T-helper 17 cell (primary cell): ENCODE measurements around the gene WWC1. TPM values are rescaled to one million over a fixed set of nuclear protein-coding genes. Genes with fewer than 3 reads are reported as not detected.

Experiments used
- ATAC-seq: fragments of 150-1000 bp; cut with Tn5 transposase; 2 replicates; pipeline ENCODE4 v1.10.0; 2021; ENCODE audit warnings: mild to moderate bottlenecking, moderate library complexity
- DNase-seq, 3 donors: peaks; one replicate each; pipeline versions ENCODE4 v3.0.0 to v3.0.0-alpha.2; 2020 to 2021
- H3K9me3 ChIP-seq: one replicate; pipeline ENCODE4 v1.7.0; 2013; ENCODE audit warnings: low read length, mild to moderate bottlenecking; ENCODE audit not compliant: control insufficient read depth, poor library complexity, severe bottlenecking
- H3K27ac Mint-ChIP-seq: one replicate; pipeline ENCODE4 v1.8.0; 2022; ENCODE audit warnings: mild to moderate bottlenecking, moderate library complexity, mixed read lengths
- H3K27me3 Mint-ChIP-seq: one replicate; pipeline ENCODE4 v1.8.0; 2022; ENCODE audit warnings: mixed read lengths
- H3K36me3 Mint-ChIP-seq: one replicate; pipeline ENCODE4 v1.8.0; 2022; ENCODE audit warnings: low read depth, mixed read lengths
- H3K4me1 Mint-ChIP-seq: one replicate; pipeline ENCODE4 v1.8.0; 2022; ENCODE audit warnings: mild to moderate bottlenecking, mixed read lengths
- H3K4me3 Mint-ChIP-seq: one replicate; pipeline ENCODE4 v1.8.0; 2022; ENCODE audit warnings: mild to moderate bottlenecking, moderate library complexity, mixed read lengths
- total RNA-seq, 4 donors: library from RNA in 2 of 4; stranded (reverse) in 2 of 4; gene quantifications; one replicate each; pipeline ENCODE4 v1.2.3 and lab custom pipeline; 2022 to 2026

WWC1 gene
- total RNA-seq, 2 donors from 2014 or later: 5.4 TPM

- no peak overlapping the region for H3K27ac Mint-ChIP-seq
- no peak overlapping the region for H3K4me3 Mint-ChIP-seq
- ATAC-seq: no peak
- no peak for DNase-seq
- no peaks in the 10 kb centered on the region for H3K27me3 Mint-ChIP-seq
- H3K36me3 Mint-ChIP-seq: no peaks in the 10 kb centered on the region
- H3K4me1 Mint-ChIP-seq: peaks cover 16% of the 10 kb centered on the region
- no peaks in the 10 kb centered on the region for H3K9me3 ChIP-seq
These were observed 83.1 kb downstream of the WWC1 start for GRCh38 chr5:168374532-168374931.

- DNase-seq (no peak), ATAC-seq (no peak)
- no peaks in the 10 kb centered on the region for H3K9me3 ChIP-seq
- no peak overlapping the region for H3K4me3 Mint-ChIP-seq
- no peaks in the 10 kb centered on the region for H3K36me3 Mint-ChIP-seq
- H3K27ac Mint-ChIP-seq: no peak overlapping the region
- no peaks in the 10 kb centered on the region for H3K27me3 Mint-ChIP-seq
- H3K4me1 Mint-ChIP-seq: peaks cover 16% of the 10 kb centered on the region
These were observed 83.8 kb downstream of the WWC1 start for GRCh38 chr5:168375214-168375613.

GRCh38 chr5:168377525-168377924, 86.1 kb downstream of the WWC1 start:
- no peaks in the 10 kb centered on the region for H3K27me3 Mint-ChIP-seq
- peak overlapping the region; percentile 8 for H3K27ac Mint-ChIP-seq

GRCh38 chr5:168378741-168379140, 87.3 kb downstream of the WWC1 start:
- Mint-ChIP-seq H3K36me3 (no peaks in the 10 kb centered on the region), H3K27ac (peak overlapping the region; percentile 3), H3K4me3 (no peak overlapping the region), H3K4me1 (peaks cover 24% of the 10 kb centered on the region), H3K27me3 (no peaks in the 10 kb centered on the region)
- no peaks in the 10 kb centered on the region for H3K9me3 ChIP-seq
- ATAC-seq: no peak
- no peak for DNase-seq

More at GRCh38 chr5:168377525-168377924, 86.1 kb downstream of the WWC1 start:
- peak overlapping the region; percentile 3 for H3K4me3 Mint-ChIP-seq
- H3K36me3 Mint-ChIP-seq: no peaks in the 10 kb centered on the region
- no peaks in the 10 kb centered on the region for H3K9me3 ChIP-seq
- no peak for DNase-seq
- H3K4me1 Mint-ChIP-seq: peaks cover 18% of the 10 kb centered on the region
- ATAC-seq: peak; percentile 73

GRCh38 chr5:168382421-168382820, 91.0 kb downstream of the WWC1 start:
- ATAC-seq (no peak), DNase-seq (no peak)
- H3K9me3 ChIP-seq: no peaks in the 10 kb centered on the region
- H3K4me1 Mint-ChIP-seq: peaks cover 15% of the 10 kb centered on the region
- no peaks in the 10 kb centered on the region for H3K27me3 Mint-ChIP-seq
- H3K36me3 Mint-ChIP-seq: peaks cover 2% of the 10 kb centered on the region
- H3K4me3 Mint-ChIP-seq: no peak overlapping the region
- peak overlapping the region; percentile 88 for H3K27ac Mint-ChIP-seq

GRCh38 chr5:168390491-168390890, 99.0 kb downstream of the WWC1 start:
- no peaks in the 10 kb centered on the region for H3K4me1 Mint-ChIP-seq
- peaks cover 2% of the 10 kb centered on the region for H3K9me3 ChIP-seq
- peaks cover 8% of the 10 kb centered on the region for H3K36me3 Mint-ChIP-seq
- no peak for ATAC-seq
- H3K27ac Mint-ChIP-seq: no peak overlapping the region
- no peak for DNase-seq
- H3K27me3 Mint-ChIP-seq: no peaks in the 10 kb centered on the region
- H3K4me3 Mint-ChIP-seq: no peak overlapping the region

- H3K27me3 Mint-ChIP-seq: no peaks in the 10 kb centered on the region
These were observed 102.3 kb downstream of the WWC1 start for GRCh38 chr5:168393773-168394172.

GRCh38 chr5:168400429-168401220, 109.2 kb downstream of the WWC1 start:
- Mint-ChIP-seq H3K36me3 (no peaks in the 10 kb centered on the region), H3K4me3 (no peak overlapping the region), H3K27me3 (no peaks in the 10 kb centered on the region), H3K27ac (no peak overlapping the region), H3K4me1 (no peaks in the 10 kb centered on the region)
- ATAC-seq (no peak), DNase-seq (no peak)
- H3K9me3 ChIP-seq: no peaks in the 10 kb centered on the region

More at GRCh38 chr5:168393773-168394172, 102.3 kb downstream of the WWC1 start:
- no peak overlapping the region for H3K27ac Mint-ChIP-seq
- H3K4me3 Mint-ChIP-seq: no peak overlapping the region
- DNase-seq (no peak), ATAC-seq (no peak)
- H3K36me3 Mint-ChIP-seq: peaks cover 8% of the 10 kb centered on the region
- H3K9me3 ChIP-seq: peaks cover 2% of the 10 kb centered on the region
- no peaks in the 10 kb centered on the region for H3K4me1 Mint-ChIP-seq

- no peak overlapping the region for H3K4me3 Mint-ChIP-seq
- H3K27ac Mint-ChIP-seq: no peak overlapping the region
- no peaks in the 10 kb centered on the region for H3K27me3 Mint-ChIP-seq
- ATAC-seq (no peak), DNase-seq (no peak)
- no peaks in the 10 kb centered on the region for H3K4me1 Mint-ChIP-seq
- no peaks in the 10 kb centered on the region for H3K9me3 ChIP-seq
- H3K36me3 Mint-ChIP-seq: no peaks in the 10 kb centered on the region
These were observed 109.8 kb downstream of the WWC1 start for GRCh38 chr5:168401226-168401625.

- H3K4me3 Mint-ChIP-seq: no peak overlapping the region
- ATAC-seq (no peak), DNase-seq (no peak)
- no peaks in the 10 kb centered on the region for H3K27me3 Mint-ChIP-seq
- H3K9me3 ChIP-seq: no peaks in the 10 kb centered on the region
- no peaks in the 10 kb centered on the region for H3K4me1 Mint-ChIP-seq
- no peaks in the 10 kb centered on the region for H3K36me3 Mint-ChIP-seq
- no peak overlapping the region for H3K27ac Mint-ChIP-seq
These were observed 110.4 kb downstream of the WWC1 start for GRCh38 chr5:168401880-168402279.

GRCh38 chr5:168404365-168404764, 112.9 kb downstream of the WWC1 start:
- H3K4me3 Mint-ChIP-seq: no peak overlapping the region
- ATAC-seq (no peak), DNase-seq (no peak)
- H3K27ac Mint-ChIP-seq: no peak overlapping the region
- H3K9me3 ChIP-seq: no peaks in the 10 kb centered on the region
- H3K4me1 Mint-ChIP-seq: peaks cover 8% of the 10 kb centered on the region
- no peaks in the 10 kb centered on the region for H3K27me3 Mint-ChIP-seq
- no peaks in the 10 kb centered on the region for H3K36me3 Mint-ChIP-seq

- peaks cover 18% of the 10 kb centered on the region for H3K4me1 Mint-ChIP-seq
- H3K36me3 Mint-ChIP-seq: no peaks in the 10 kb centered on the region
- ATAC-seq: no peak
- no peak overlapping the region for H3K27ac Mint-ChIP-seq
- H3K4me3 Mint-ChIP-seq: no peak overlapping the region
- H3K27me3 Mint-ChIP-seq: no peaks in the 10 kb centered on the region
- DNase-seq: no peak
- no peaks in the 10 kb centered on the region for H3K9me3 ChIP-seq
These were observed 115.8 kb downstream of the WWC1 start for GRCh38 chr5:168407211-168407610.

GRCh38 chr5:168408561-168409305, 117.3 kb downstream of the WWC1 start:
- Mint-ChIP-seq H3K27ac (peak overlapping the region; percentile 93), H3K36me3 (no peaks in the 10 kb centered on the region)

More at GRCh38 chr5:168408561-168409305, 117.3 kb downstream of the WWC1 start:
- no peaks in the 10 kb centered on the region for H3K9me3 ChIP-seq
- H3K4me1 Mint-ChIP-seq: peaks cover 18% of the 10 kb centered on the region
- ATAC-seq: no peak
- no peaks in the 10 kb centered on the region for H3K27me3 Mint-ChIP-seq
- no peak overlapping the region for H3K4me3 Mint-ChIP-seq
- DNase-seq: no peak
